KG1 (cell line): ENCODE results near the gene PEF1.

Experiments used
- DNase-seq: peaks from one replicate; lab custom pipeline; 2025; lab: John Stamatoyannopoulos, UW

PEF1 gene

GRCh38 chr1:31583995-31584868 lies 60.4 kb downstream of the PEF1 start:
- DNase-seq, result no peak

- DNase-seq, result no peak
Measured at GRCh38 chr1:31583082-31583994, 61.3 kb downstream of the PEF1 start.

- no peak for DNase-seq
Measured at GRCh38 chr1:31581821-31582810, 62.6 kb downstream of the PEF1 start.

DNA sequence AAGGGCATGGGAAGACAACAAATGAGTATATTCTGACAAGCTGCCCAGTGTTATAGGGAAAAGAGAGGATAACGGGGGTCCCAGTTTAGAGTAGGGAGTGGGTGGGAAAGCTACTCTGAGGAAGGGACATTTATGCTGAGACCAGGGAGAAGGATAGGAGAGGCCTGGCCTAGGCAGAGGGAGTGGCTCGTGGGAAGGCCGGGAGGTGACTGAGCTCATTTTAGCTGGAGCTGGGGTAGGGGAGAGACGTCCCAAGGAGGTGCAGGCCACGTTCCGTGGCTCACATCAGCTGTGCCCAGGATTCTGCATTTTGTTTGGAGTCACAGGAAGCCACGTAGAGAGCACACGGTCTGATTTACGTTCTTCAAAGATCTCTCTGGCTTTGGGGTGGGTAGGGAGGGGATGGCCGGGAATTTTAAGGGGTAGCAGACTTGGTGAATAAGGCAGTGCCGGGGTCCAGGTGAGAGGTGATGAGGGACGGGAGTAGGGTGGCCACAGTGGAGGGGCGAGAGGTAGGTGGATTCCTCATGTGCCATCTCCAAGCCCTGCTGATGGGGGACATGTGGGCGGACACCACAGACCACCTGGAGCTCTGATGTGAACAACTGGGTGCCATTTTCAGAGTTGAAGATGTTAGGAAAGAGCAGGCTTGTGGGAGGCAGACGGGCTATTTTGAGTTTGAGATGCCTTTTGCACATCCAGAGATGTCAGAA lies 63.6 kb downstream of the PEF1 start:
- DNase-seq, result no peak

DNA sequence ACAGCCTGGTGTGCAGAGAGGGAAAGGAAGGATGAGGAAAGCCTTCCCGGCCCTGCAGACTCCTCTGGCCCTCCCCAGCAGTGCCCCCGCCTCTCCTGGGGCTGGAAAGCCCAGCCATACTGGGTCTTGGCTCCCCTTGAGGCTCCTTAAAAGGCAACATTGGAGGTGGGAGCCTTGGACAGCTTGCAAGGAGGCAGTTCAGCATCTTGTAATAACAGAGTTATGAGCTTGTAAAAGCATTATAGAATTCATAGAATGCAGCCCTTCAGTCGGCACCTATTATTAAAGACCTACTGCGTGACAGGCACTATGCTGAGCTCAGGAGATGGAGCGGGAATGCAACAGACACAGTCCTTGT lies 64.2 kb downstream of the PEF1 start:
- DNase-seq, result no peak
